ENCODE measurements around the gene SEC14L5.

SEC14L5 gene

GRCh38 chr16:5006348-5007193 lies 48.4 kb downstream of the SEC14L5 start:
- H3K79me2 ChIP-seq (ENCODE audit: control insufficient read depth, low read length): no peaks in the 10 kb centered on the region
- no peaks in the 10 kb centered on the region for H3K36me3 ChIP-seq (ENCODE audit: control insufficient read depth, low read length)
- H3K27ac ChIP-seq (ENCODE audit: low read depth, low read length): no peak overlapping the region
- TF ChIP-seq, protein P1, sequence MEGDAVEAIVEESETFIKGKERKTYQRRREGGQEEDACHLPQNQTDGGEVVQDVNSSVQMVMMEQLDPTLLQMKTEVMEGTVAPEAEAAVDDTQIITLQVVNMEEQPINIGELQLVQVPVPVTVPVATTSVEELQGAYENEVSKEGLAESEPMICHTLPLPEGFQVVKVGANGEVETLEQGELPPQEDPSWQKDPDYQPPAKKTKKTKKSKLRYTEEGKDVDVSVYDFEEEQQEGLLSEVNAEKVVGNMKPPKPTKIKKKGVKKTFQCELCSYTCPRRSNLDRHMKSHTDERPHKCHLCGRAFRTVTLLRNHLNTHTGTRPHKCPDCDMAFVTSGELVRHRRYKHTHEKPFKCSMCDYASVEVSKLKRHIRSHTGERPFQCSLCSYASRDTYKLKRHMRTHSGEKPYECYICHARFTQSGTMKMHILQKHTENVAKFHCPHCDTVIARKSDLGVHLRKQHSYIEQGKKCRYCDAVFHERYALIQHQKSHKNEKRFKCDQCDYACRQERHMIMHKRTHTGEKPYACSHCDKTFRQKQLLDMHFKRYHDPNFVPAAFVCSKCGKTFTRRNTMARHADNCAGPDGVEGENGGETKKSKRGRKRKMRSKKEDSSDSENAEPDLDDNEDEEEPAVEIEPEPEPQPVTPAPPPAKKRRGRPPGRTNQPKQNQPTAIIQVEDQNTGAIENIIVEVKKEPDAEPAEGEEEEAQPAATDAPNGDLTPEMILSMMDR (IDR thresholded peaks at IDR 0.05; ENCODE audit: low read depth, low read length, poor library complexity, severe bottlenecking): no peak
- TF ChIP-seq EZH2phosphoT487 (IDR thresholded peaks at IDR 0.05; ENCODE audit: borderline replicate concordance, low read length): no peak
- no peaks in the 10 kb centered on the region for H3K27me3 ChIP-seq (ENCODE audit: control insufficient read depth, low read length)
- no peaks in the 10 kb centered on the region for H3K4me1 ChIP-seq (ENCODE audit: control insufficient read depth, low read length)
- no peak overlapping the region for H3K4me3 ChIP-seq (ENCODE audit: low read length)
- H3F3A ChIP-seq (ENCODE audit: control insufficient read depth, insufficient read depth): no peaks in the 10 kb centered on the region
- H3K9me3 ChIP-seq (ENCODE audit: control insufficient read depth, insufficient read depth, low read length): no peaks in the 10 kb centered on the region
- no peaks in the 10 kb centered on the region for H3K9me2 ChIP-seq (replicated peaks; ENCODE audit: control insufficient read depth, low read length)
- H4K20me1 ChIP-seq (ENCODE audit: control insufficient read depth, insufficient read depth, low read depth, low read length): no peaks in the 10 kb centered on the region
- no peak overlapping the region for H3K4me2 ChIP-seq (ENCODE audit: low read length)

GRCh38 chr16:5007256-5007655 lies 49.1 kb downstream of the SEC14L5 start:
- TF ChIP-seq EZH2phosphoT487 (IDR thresholded peaks at IDR 0.05; ENCODE audit: borderline replicate concordance, low read length): no peak
- TF ChIP-seq, protein P1 (IDR thresholded peaks at IDR 0.05; ENCODE audit: low read depth, low read length, poor library complexity, severe bottlenecking): no peak
- no peak overlapping the region for H3K4me3 ChIP-seq (ENCODE audit: low read length)
- no peaks in the 10 kb centered on the region for H4K20me1 ChIP-seq (ENCODE audit: control insufficient read depth, insufficient read depth, low read depth, low read length)
- H3K4me1 ChIP-seq (ENCODE audit: control insufficient read depth, low read length): no peaks in the 10 kb centered on the region
- no peak overlapping the region for H3K4me2 ChIP-seq (ENCODE audit: low read length)
- H3K9me2 ChIP-seq (replicated peaks; ENCODE audit: control insufficient read depth, low read length): no peaks in the 10 kb centered on the region
- H3F3A ChIP-seq (ENCODE audit: control insufficient read depth, insufficient read depth): no peaks in the 10 kb centered on the region
- no peaks in the 10 kb centered on the region for H3K36me3 ChIP-seq (ENCODE audit: control insufficient read depth, low read length)
- H3K27me3 ChIP-seq (ENCODE audit: control insufficient read depth, low read length): no peaks in the 10 kb centered on the region
- H3K27ac ChIP-seq (ENCODE audit: low read depth, low read length): no peak overlapping the region
- H3K9me3 ChIP-seq (ENCODE audit: control insufficient read depth, insufficient read depth, low read length): no peaks in the 10 kb centered on the region
- no peaks in the 10 kb centered on the region for H3K79me2 ChIP-seq (ENCODE audit: control insufficient read depth, low read length)

DNA sequence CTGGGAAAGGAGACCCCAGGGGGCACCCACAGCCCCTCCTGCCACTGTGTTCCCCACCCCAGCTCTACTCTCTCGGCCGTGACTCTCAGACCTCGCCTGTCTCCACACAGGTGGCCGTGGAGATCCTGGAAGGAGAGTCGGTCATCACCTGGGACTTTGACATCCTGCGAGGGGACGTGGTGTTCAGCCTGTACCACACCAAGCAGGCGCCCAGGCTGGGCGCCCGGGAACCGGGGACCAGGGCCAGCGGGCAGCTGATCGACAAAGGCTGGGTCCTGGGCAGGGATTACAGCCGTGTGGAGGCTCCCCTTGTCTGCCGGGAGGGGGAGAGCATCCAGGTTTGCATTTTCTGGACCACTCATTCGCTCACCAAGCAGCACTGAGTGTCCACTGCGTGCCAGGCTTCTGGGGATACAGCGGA lies 50.2 kb downstream of the SEC14L5 start:
- H4K20me1 ChIP-seq (ENCODE audit: control insufficient read depth, insufficient read depth, low read depth, low read length): no peaks in the 10 kb centered on the region
- H3K36me3 ChIP-seq (ENCODE audit: control insufficient read depth, low read length): no peaks in the 10 kb centered on the region
- no peak overlapping the region for H3K4me3 ChIP-seq (ENCODE audit: low read length)
- H3K9me3 ChIP-seq (ENCODE audit: control insufficient read depth, insufficient read depth, low read length): no peaks in the 10 kb centered on the region
- TF ChIP-seq, protein P1 (IDR thresholded peaks at IDR 0.05; ENCODE audit: low read depth, low read length, poor library complexity, severe bottlenecking): no peak
- no peak for TF ChIP-seq EZH2phosphoT487 (IDR thresholded peaks at IDR 0.05; ENCODE audit: borderline replicate concordance, low read length)
- no peaks in the 10 kb centered on the region for H3F3A ChIP-seq (ENCODE audit: control insufficient read depth, insufficient read depth)
- H3K4me2 ChIP-seq (ENCODE audit: low read length): no peak overlapping the region
- no peaks in the 10 kb centered on the region for H3K79me2 ChIP-seq (ENCODE audit: control insufficient read depth, low read length)
- H3K27me3 ChIP-seq (ENCODE audit: control insufficient read depth, low read length): no peaks in the 10 kb centered on the region
- H3K4me1 ChIP-seq (ENCODE audit: control insufficient read depth, low read length): no peaks in the 10 kb centered on the region
- no peak overlapping the region for H3K27ac ChIP-seq (ENCODE audit: low read depth, low read length)
- no peaks in the 10 kb centered on the region for H3K9me2 ChIP-seq (replicated peaks; ENCODE audit: control insufficient read depth, low read length)

Measured in DOHH2 (cell line).